WERI-Rb-1 (cell line): ENCODE measurements around the gene IGLL1.

Experiments used
- DNase-seq: peaks from one replicate; pipeline ENCODE4 v3.0.0-alpha.2; 2020
- H3K27ac ChIP-seq: fragments of 250-450 bp; sonication (Bioruptor Pico); 2 replicates; pipeline ENCODE4 v1.5.1; 2020; ENCODE audit warnings: mild to moderate bottlenecking, moderate library complexity
- H3K27me3 ChIP-seq: fragments of 250-450 bp; sonication (Bioruptor Pico); 2 replicates; pipeline ENCODE4 v1.5.1; 2021; ENCODE audit warnings: mild to moderate bottlenecking, low read depth, moderate library complexity; ENCODE audit not compliant: insufficient read depth, severe bottlenecking
- H3K36me3 ChIP-seq: fragments of 250-450 bp; sonication (Bioruptor Pico); 2 replicates; pipeline ENCODE4 v1.5.1; 2020; ENCODE audit warnings: mild to moderate bottlenecking, moderate library complexity
- H3K4me3 ChIP-seq: 2 replicates; pipeline ENCODE4 v1.5.1; 2011; ENCODE audit warnings: low read depth, mild to moderate bottlenecking, control low read depth, low read length
- H3K9me3 ChIP-seq: fragments of 250-450 bp; sonication (Bioruptor Pico); 2 replicates; pipeline ENCODE4 v1.5.1; 2021; ENCODE audit warnings: mild to moderate bottlenecking, moderate library complexity; ENCODE audit not compliant: severe bottlenecking
- CTCF ChIP-seq: IDR thresholded peaks from 2 replicates; pipeline ENCODE4 v1.5.1; 2011; ENCODE audit warnings: low read depth, mild to moderate bottlenecking, control low read depth, inconsistent platforms, low read length

The IGLL1 gene

GRCh38 chr22:23571486-23571885 lies 8.6 kb downstream of the IGLL1 start:
- Histone ChIP-seq H3K4me3 (no peak overlapping the region), H3K36me3 (no peaks in the 10 kb centered on the region), H3K27me3 (no peaks in the 10 kb centered on the region), H3K27ac (no peak overlapping the region), H3K9me3 (no peaks in the 10 kb centered on the region)
- no peak for TF ChIP-seq CTCF
- no peak for DNase-seq

GRCh38 chr22:23570681-23571080 lies 9.4 kb downstream of the IGLL1 start:
- DNase-seq = no peak
- no peak overlapping the region for H3K27ac ChIP-seq
- no peaks in the 10 kb centered on the region for H3K27me3 ChIP-seq
- H3K36me3 ChIP-seq = no peaks in the 10 kb centered on the region
- TF ChIP-seq CTCF = no peak
- H3K4me3 ChIP-seq = no peak overlapping the region
- no peaks in the 10 kb centered on the region for H3K9me3 ChIP-seq

GRCh38 chr22:23569716-23570115 lies 10.4 kb downstream of the IGLL1 start:
- Histone ChIP-seq H3K4me3 (no peak overlapping the region), H3K27ac (no peak overlapping the region), H3K36me3 (no peaks in the 10 kb centered on the region), H3K9me3 (no peaks in the 10 kb centered on the region), H3K27me3 (no peaks in the 10 kb centered on the region)
- no peak for DNase-seq
- TF ChIP-seq CTCF = no peak

- TF ChIP-seq CTCF = no peak
- DNase-seq = no peak
- no peaks in the 10 kb centered on the region for H3K27me3 ChIP-seq
- no peaks in the 10 kb centered on the region for H3K9me3 ChIP-seq
- no peak overlapping the region for H3K4me3 ChIP-seq
- H3K27ac ChIP-seq = no peak overlapping the region
- H3K36me3 ChIP-seq = no peaks in the 10 kb centered on the region
Measured at GRCh38 chr22:23569291-23569690, 10.8 kb downstream of the IGLL1 start.

- H3K27me3 ChIP-seq = no peaks in the 10 kb centered on the region
- H3K9me3 ChIP-seq = no peaks in the 10 kb centered on the region
- H3K36me3 ChIP-seq = no peaks in the 10 kb centered on the region
- H3K4me3 ChIP-seq = peak overlapping the region; percentile 76
- DNase-seq = no peak
- H3K27ac ChIP-seq = no peak overlapping the region
- no peak for TF ChIP-seq CTCF
Measured at GRCh38 chr22:23566705-23567475, 13.2 kb downstream of the IGLL1 start.
